Endodermal cell (in vitro differentiated cells): ENCODE data around the gene SEC61A2. TPM values are rescaled to one million over a fixed set of nuclear protein-coding genes. Genes with fewer than 3 reads are reported as not detected.

ENCODE experiments used
- DNase-seq: peaks from one replicate; pipeline ENCODE4 v3.0.0-alpha.2; 2017
- H3K27ac ChIP-seq: 2 replicates; pipeline ENCODE4 v1.5.1; 2013; ENCODE audit warnings: mild to moderate bottlenecking, low read depth, low read length, moderate library complexity
- H3K27me3 ChIP-seq: 2 replicates; pipeline ENCODE4 v1.6.1; 2013; ENCODE audit warnings: mild to moderate bottlenecking, low read length, moderate library complexity; ENCODE audit not compliant: insufficient read depth, control insufficient read depth, poor library complexity, severe bottlenecking
- H3K36me3 ChIP-seq: 2 replicates; pipeline ENCODE4 v1.7.0; 2013; ENCODE audit warnings: mild to moderate bottlenecking, low read length, moderate library complexity; ENCODE audit not compliant: control insufficient read depth, insufficient read depth
- H3K4me1 ChIP-seq: one replicate; pipeline ENCODE4 v1.7.0; 2013; ENCODE audit warnings: low read length; ENCODE audit not compliant: control insufficient read depth, insufficient read depth
- H3K4me3 ChIP-seq: 2 replicates; pipeline ENCODE4 v1.5.1; 2013; ENCODE audit warnings: mild to moderate bottlenecking, low read length, moderate library complexity
- H3K9ac ChIP-seq: 2 replicates; pipeline ENCODE4 v1.6.1; 2013; ENCODE audit warnings: mild to moderate bottlenecking, low read length, moderate library complexity; ENCODE audit not compliant: poor library complexity, severe bottlenecking; ENCODE audit errors: extremely low read depth
- H3K9me3 ChIP-seq: 2 replicates; pipeline ENCODE4 v1.6.1; 2013; ENCODE audit warnings: mild to moderate bottlenecking, low read length, moderate library complexity; ENCODE audit not compliant: control insufficient read depth
- H3K27ac Mint-ChIP-seq: 2 replicates; pipeline ENCODE4 v1.8.0; 2020; ENCODE audit warnings: mixed read lengths
- H3K27me3 Mint-ChIP-seq: 2 replicates; pipeline ENCODE4 v1.8.0; 2021; ENCODE audit warnings: mild to moderate bottlenecking, mixed read lengths; ENCODE audit not compliant: insufficient read depth
- H3K36me3 Mint-ChIP-seq: 2 replicates; pipeline ENCODE4 v1.8.0; 2020; ENCODE audit warnings: low read depth, mixed read lengths
- H3K4me1 Mint-ChIP-seq: 2 replicates; pipeline ENCODE4 v1.8.0; 2020; ENCODE audit warnings: mixed read lengths
- H3K4me3 Mint-ChIP-seq: 2 replicates; pipeline ENCODE4 v1.8.0; 2020; ENCODE audit warnings: mild to moderate bottlenecking, moderate library complexity, mixed read lengths
- H3K9me3 Mint-ChIP-seq: 2 replicates; pipeline ENCODE4 v1.8.0; 2020; ENCODE audit warnings: mild to moderate bottlenecking, mixed read lengths
- CTCF ChIP-seq: fragments of 200-600 bp; sonication (generic); conservative IDR thresholded peaks from 2 replicates; pipeline ENCODE4 v1.5.0; 2021; ENCODE audit warnings: antibody characterized with exemption, mild to moderate bottlenecking
- WGBS, 2 experiments: methylation state at CpG; one replicate each; pipeline versions ENCODE4 v1.1.5 to v1.1.7; 2013; ENCODE audit warnings: missing lambda C conversion rate in 2 of 2, mixed read lengths in 1 of 2; ENCODE audit not compliant: insufficient coverage in 1 of 2, insufficient read length in 1 of 2; 5-methylcytosine and 5-hydroxymethylcytosine counted together
- total RNA-seq, 2 donors: library from RNA; stranded (reverse); fragmentation: NEBNext Ultra II Directional in 1 of 2; extraction: Animal tissue kit (Norgen Biotek cat#: 25700) in 1 of 2; gene quantifications; 2 replicates in 1 of 2; 3 replicates in 1 of 2; pipeline ENCODE4 v1.2.1, GENCODE V29; 2021

Gene SEC61A2
- total RNA-seq, 2 donors from 2014 or later, result 24.4 to 40.5 TPM

DNA sequence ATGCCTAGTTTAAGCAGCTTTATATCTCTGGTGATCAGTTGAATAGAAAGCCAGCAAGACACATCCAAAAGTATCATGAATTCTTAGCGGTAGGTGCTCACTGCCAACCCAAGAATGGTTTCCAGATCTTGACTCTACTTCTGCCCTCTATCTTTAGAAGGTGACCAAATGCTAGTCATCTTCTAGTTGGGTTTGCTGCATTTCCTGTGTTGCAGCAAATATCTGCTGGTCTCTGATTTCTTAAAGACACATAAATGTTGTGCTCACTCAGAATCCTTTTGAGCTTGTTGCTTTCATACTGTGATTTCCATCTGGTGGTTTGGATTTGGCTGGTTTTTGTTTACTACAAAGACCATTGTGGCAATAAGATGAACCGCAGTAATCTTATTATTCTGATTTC is 68.7 kb downstream of the SEC61A2 start:
- H3K9me3 ChIP-seq, result no peaks in the 10 kb centered on the region
- Mint-ChIP-seq H3K4me3 (no peak overlapping the region), H3K27ac (no peak overlapping the region), H3K9me3 (no peaks in the 10 kb centered on the region), H3K27me3 (no peaks in the 10 kb centered on the region), H3K4me1 (peaks cover 11% of the 10 kb centered on the region), H3K36me3 (peaks cover 28% of the 10 kb centered on the region)
- no peak overlapping the region for H3K9ac ChIP-seq
- H3K4me3 ChIP-seq, result no peak overlapping the region
- no peak overlapping the region for H3K27ac ChIP-seq
- H3K27me3 ChIP-seq, result no peaks in the 10 kb centered on the region
- no peak for TF ChIP-seq CTCF
- peaks cover 41% of the 10 kb centered on the region for H3K36me3 ChIP-seq
- no peaks in the 10 kb centered on the region for H3K4me1 ChIP-seq
- WGBS, 2 experiments, result 88 to 89% methylated on average over 1 to 2 of the region's 2 CpGs
- DNase-seq, result no peak

DNA sequence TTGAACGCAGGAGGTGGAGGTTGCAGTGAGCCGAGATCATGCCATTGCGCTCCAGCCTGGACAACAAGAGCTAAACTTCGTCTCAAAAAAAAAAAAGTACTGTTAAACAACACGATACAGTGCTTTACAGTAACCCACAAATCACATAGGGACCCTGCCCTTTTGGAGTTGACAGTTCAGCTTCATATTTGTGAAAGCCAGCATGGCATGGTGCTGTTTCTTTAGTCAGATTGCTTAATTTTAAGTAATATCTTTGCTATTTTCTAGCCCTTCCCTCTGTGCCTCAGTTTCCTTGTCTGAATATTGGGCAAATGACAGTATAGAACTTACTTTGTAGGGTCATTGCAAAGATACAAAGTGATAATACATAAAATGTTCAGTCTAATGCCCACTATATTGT is 71.4 kb downstream of the SEC61A2 start:
- no peak overlapping the region for H3K27ac ChIP-seq
- no peak overlapping the region for H3K27ac Mint-ChIP-seq
- no peak overlapping the region for H3K4me3 Mint-ChIP-seq
- DNase-seq, result no peak
- peaks cover 6% of the 10 kb centered on the region for H3K4me1 Mint-ChIP-seq
- no peak overlapping the region for H3K4me3 ChIP-seq
- H3K4me1 ChIP-seq, result no peaks in the 10 kb centered on the region
- 96 to 98% methylated on average over 5 of the region's 5 CpGs for WGBS, 2 experiments
- no peaks in the 10 kb centered on the region for H3K27me3 ChIP-seq
- H3K9me3 Mint-ChIP-seq, result no peaks in the 10 kb centered on the region
- no peak overlapping the region for H3K9ac ChIP-seq
- TF ChIP-seq CTCF, result no peak
- peaks cover 56% of the 10 kb centered on the region for H3K36me3 ChIP-seq
- H3K27me3 Mint-ChIP-seq, result no peaks in the 10 kb centered on the region
- no peaks in the 10 kb centered on the region for H3K9me3 ChIP-seq
- peaks cover 46% of the 10 kb centered on the region for H3K36me3 Mint-ChIP-seq

DNA sequence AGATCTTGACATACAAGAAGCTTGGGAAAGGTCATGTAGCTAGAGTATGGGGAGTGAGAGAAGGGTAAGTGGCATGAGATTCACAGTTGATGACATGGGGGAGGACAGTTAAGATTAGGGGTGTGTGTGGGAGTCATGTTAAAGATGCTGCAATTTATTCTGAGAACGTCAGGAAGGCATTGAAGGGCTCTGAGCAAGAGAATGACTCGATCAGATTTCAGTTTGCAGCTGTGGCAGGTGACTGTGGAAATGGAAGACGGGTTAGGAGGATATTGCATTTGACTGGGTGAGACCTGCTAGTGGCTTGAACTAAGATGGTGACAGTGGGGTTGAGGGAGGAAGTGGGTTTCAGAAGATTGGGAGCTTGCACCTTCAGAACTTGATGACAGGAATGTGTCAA is 72.1 kb downstream of the SEC61A2 start:
- no peak for DNase-seq
- Mint-ChIP-seq H3K27me3 (no peaks in the 10 kb centered on the region), H3K4me1 (peaks cover 4% of the 10 kb centered on the region), H3K9me3 (no peaks in the 10 kb centered on the region), H3K36me3 (peaks cover 53% of the 10 kb centered on the region), H3K4me3 (no peak overlapping the region), H3K27ac (no peak overlapping the region)
- H3K36me3 ChIP-seq, result peaks cover 56% of the 10 kb centered on the region
- 93 to 94% methylated on average over 3 of the region's 3 CpGs for WGBS, 2 experiments
- no peak overlapping the region for H3K9ac ChIP-seq
- no peaks in the 10 kb centered on the region for H3K9me3 ChIP-seq
- TF ChIP-seq CTCF, result no peak
- no peak overlapping the region for H3K4me3 ChIP-seq
- no peak overlapping the region for H3K27ac ChIP-seq
- H3K27me3 ChIP-seq, result no peaks in the 10 kb centered on the region
- H3K4me1 ChIP-seq, result no peaks in the 10 kb centered on the region
